HG03060 (cell line): ENCODE data around the gene ZNF681.
A peak's percentile ranks its signal among the peaks of the same experiment; 100 is the strongest.
"Not testable (repeated sequence)": the region's sequence is repeated elsewhere in the genome, so short reads cannot be mapped to it uniquely, and the experiment has no call there.

Experiments
- ATAC-seq: cut with Tn5 transposase; IDR thresholded peaks from one replicate; pipeline ENCODE4 v1.9.1; 2021; ENCODE audit warnings: low read depth, moderate number of reproducible peaks; ENCODE audit not compliant: unreplicated experiment

ZNF681 gene

GRCh38 chr19:23758187-23759074 is at the start of gene ZNF681:
TSS of gene ZNF681 (minus strand) at chr19:23758891. CDS start at chr19:23758749, 142 bp downstream.
- ATAC-seq: peak; percentile 87

GRCh38 chr19:23804676-23805075 is 46.0 kb upstream of the ZNF681 start:
- ATAC-seq: no peak

- no peak for ATAC-seq
Measured at GRCh38 chr19:23802290-23802689, 43.6 kb upstream of the ZNF681 start.

- ATAC-seq: no peak
Measured at GRCh38 chr19:23801803-23802202, 43.1 kb upstream of the ZNF681 start.

- no peak for ATAC-seq
Measured at GRCh38 chr19:23800868-23801267, 42.2 kb upstream of the ZNF681 start.

- ATAC-seq: no peak
Measured at GRCh38 chr19:23800271-23800670, 41.6 kb upstream of the ZNF681 start.

- no peak for ATAC-seq
Measured at GRCh38 chr19:23799321-23799720, 40.6 kb upstream of the ZNF681 start.

- no peak for ATAC-seq
Measured at GRCh38 chr19:23795462-23795861, 36.8 kb upstream of the ZNF681 start.

- ATAC-seq: no peak
Measured at GRCh38 chr19:23792784-23793183, 34.1 kb upstream of the ZNF681 start.

- no peak for ATAC-seq
Measured at GRCh38 chr19:23790641-23791488, 32.2 kb upstream of the ZNF681 start.

GRCh38 chr19:23789246-23789645 is 30.6 kb upstream of the ZNF681 start:
- no peak for ATAC-seq

- no peak for ATAC-seq
Measured at GRCh38 chr19:23788411-23788810, 29.7 kb upstream of the ZNF681 start.

- ATAC-seq: no peak
Measured at GRCh38 chr19:23787106-23787505, 28.4 kb upstream of the ZNF681 start.

- ATAC-seq: no peak
Measured at GRCh38 chr19:23785982-23786381, 27.3 kb upstream of the ZNF681 start.

- no peak for ATAC-seq
Measured at GRCh38 chr19:23784274-23784673, 25.6 kb upstream of the ZNF681 start.

GRCh38 chr19:23783636-23784035 is 24.9 kb upstream of the ZNF681 start:
- no peak for ATAC-seq

GRCh38 chr19:23779645-23780044 is 21.0 kb upstream of the ZNF681 start:
- ATAC-seq: no peak

GRCh38 chr19:23778566-23778965 is 19.9 kb upstream of the ZNF681 start:
- ATAC-seq: no peak

GRCh38 chr19:23778036-23778435 is 19.3 kb upstream of the ZNF681 start:
- ATAC-seq: not testable (repeated sequence)

- ATAC-seq: no peak
Measured at GRCh38 chr19:23777216-23777615, 18.5 kb upstream of the ZNF681 start.

GRCh38 chr19:23776507-23777205 is 18.0 kb upstream of the ZNF681 start:
- no peak for ATAC-seq
